HepG2 (cell line): ENCODE data around the gene BCL7A. TPM values are rescaled to one million over a fixed set of nuclear protein-coding genes. Genes with fewer than 3 reads are reported as not detected.

ENCODE experiments used
- ARID4A ChIP-seq: sonication (generic); formaldehyde crosslinking; IDR thresholded peaks from 2 replicates; pipeline ENCODE4 v1.5.0; 2020; ENCODE audit warnings: mild to moderate bottlenecking, missing genetic modification reagents, borderline replicate concordance
- ELF3 ChIP-seq: IDR thresholded peaks from 2 replicates; pipeline ENCODE4 v1.6.1; 2016; ENCODE audit warnings: missing genetic modification reagents, missing compliant biosample characterization
- HNRNPL ChIP-seq: fragments of 200-400 bp; formaldehyde crosslinking; IDR thresholded peaks from 2 replicates; pipeline ENCODE4 v1.6.1; 2017; ENCODE audit warnings: mild to moderate bottlenecking, low read depth, low read length
- IKZF5 ChIP-seq: IDR thresholded peaks from 2 replicates; pipeline ENCODE4 v1.6.1; 2018; ENCODE audit warnings: missing genetic modification reagents, mild to moderate bottlenecking, missing compliant biosample characterization
- KDM6A ChIP-seq: IDR thresholded peaks from 2 replicates; pipeline ENCODE4 v1.6.1; 2016; ENCODE audit warnings: low read depth
- MLX ChIP-seq: IDR thresholded peaks from 2 replicates; pipeline ENCODE4 v1.6.1; 2016
- RBAK ChIP-seq: sonication (generic); formaldehyde crosslinking; IDR thresholded peaks from 2 replicates; pipeline ENCODE4 v1.5.1; 2020; ENCODE audit warnings: mild to moderate bottlenecking, missing genetic modification reagents
- RXRA ChIP-seq: sonication (generic); formaldehyde crosslinking; IDR thresholded peaks from 2 replicates; pipeline ENCODE4 v1.5.1; 2020; ENCODE audit warnings: missing genetic modification reagents
- SALL1 ChIP-seq: sonication (generic); formaldehyde crosslinking; IDR thresholded peaks from 2 replicates; pipeline ENCODE4 v1.8.0; 2022; ENCODE audit warnings: mild to moderate bottlenecking, missing genetic modification reagents
- SAP130 ChIP-seq: IDR thresholded peaks from 2 replicates; pipeline ENCODE4 v1.6.1; 2016; ENCODE audit warnings: low read depth
- SP2 ChIP-seq: sonication (generic); formaldehyde crosslinking; IDR thresholded peaks from 2 replicates; pipeline ENCODE4 v1.5.1; 2020; ENCODE audit warnings: mild to moderate bottlenecking, missing genetic modification reagents
- TBL1XR1 ChIP-seq: fragments of 150-350 bp; IDR thresholded peaks from 2 replicates; pipeline ENCODE4 v1.6.1; 2014; ENCODE audit warnings: borderline replicate concordance, low read length; ENCODE audit not compliant: partially characterized antibody
- TEAD3 ChIP-seq: optimal IDR thresholded peaks from 2 replicates; pipeline ENCODE3; 2016; ENCODE audit warnings: borderline replicate concordance
- THAP11 ChIP-seq: IDR thresholded peaks from 2 replicates; pipeline ENCODE4 v1.6.1; 2016; ENCODE audit warnings: missing biosample characterization, missing genetic modification reagents
- ZBTB14 ChIP-seq: sonication (generic); formaldehyde crosslinking; IDR thresholded peaks from 2 replicates; pipeline ENCODE4 v1.4.0; 2020; ENCODE audit warnings: missing genetic modification reagents
- ZFX ChIP-seq: sonication (generic); formaldehyde crosslinking; IDR thresholded peaks from 2 replicates; pipeline ENCODE4 v1.4.0; 2020; ENCODE audit warnings: mild to moderate bottlenecking, low read depth, missing genetic modification reagents, moderate library complexity
- ZNF367 ChIP-seq: sonication (generic); formaldehyde crosslinking; IDR thresholded peaks from 2 replicates; pipeline ENCODE4 v1.4.0; 2020; ENCODE audit warnings: missing genetic modification reagents, borderline replicate concordance
- ZNF546 ChIP-seq: sonication (generic); formaldehyde crosslinking; conservative IDR thresholded peaks from 2 replicates; pipeline ENCODE4 v1.8.1; 2023; ENCODE audit warnings: mild to moderate bottlenecking, missing genetic modification reagents
- ZNF597 ChIP-seq: sonication (generic); formaldehyde crosslinking; IDR thresholded peaks from 2 replicates; pipeline ENCODE4 v1.5.0; 2020; ENCODE audit warnings: missing genetic modification reagents
- ZNF691 ChIP-seq: sonication (generic); formaldehyde crosslinking; IDR thresholded peaks from 2 replicates; pipeline ENCODE4 v1.4.0; 2020; ENCODE audit warnings: missing genetic modification reagents, low read depth, mild to moderate bottlenecking, borderline replicate concordance
- ZNF790 ChIP-seq: sonication (generic); formaldehyde crosslinking; IDR thresholded peaks from 2 replicates; pipeline ENCODE4 v1.8.0; 2022; ENCODE audit warnings: missing genetic modification reagents, mild to moderate bottlenecking, borderline replicate concordance
- polyA plus RNA-seq, 8 experiments: library from polyadenylated mRNA; depleted of rRNA in 3 of 8; stranded (reverse) in 7 of 8; unstranded in 1 of 8; fragments of >200 nt; fragmentation: Illumina TruSeq in 4 of 8; extraction: Trizol in 4 of 8; gene quantifications; 2 replicates each; pipeline versions ENCODE4 v1.2.1 to v1.2.3, GENCODE V29; 2011 to 2016; ENCODE audit warnings: low read depth in 4 of 8, missing spikeins in 1 of 8, mixed read lengths in 1 of 8; ENCODE audit not compliant: insufficient read depth in 1 of 8
- total RNA-seq, 5 experiments: library from RNA; depleted of rRNA; stranded (reverse); fragments of >200 nt; fragmentation: Illumina TruSeq; extraction: Trizol; gene quantifications; 2 replicates each; pipeline ENCODE4 v1.2.3, GENCODE V29; 2016; ENCODE audit warnings: low read depth in 1 of 5

Gene BCL7A
- total and polyA plus RNA-seq, 2 of the 13 experiments (the other 11 are each of a cell fraction or from before 2014, with no cell fraction given) = 4.1 to 6.2 TPM

- TF ChIP-seq SALL1 (CRISPR knock-in tag) (peak; percentile 27; the same call in 1 of the 2 replicates), RBAK (CRISPR knock-in tag) (no peak), ELF3 (CRISPR knock-in tag) (0 out of 2 replicates have a peak, but pooled peaks have one; percentile 19), SP2 (CRISPR knock-in tag) (peak; percentile 80), RXRA (peak; percentile 50; the same call in 1 of the 2 replicates), ZBTB14 (no peak), ZNF790 (CRISPR knock-in tag) (0 out of 2 replicates have a peak, but pooled peaks have one; percentile 27), MLX (CRISPR knock-in tag) (no peak), SAP130 (peak; percentile 30; the same call in 1 of the 2 replicates), ZNF597 (no peak), TBL1XR1 (no peak), KDM6A (CRISPR knock-in tag) (no peak), IKZF5 (CRISPR knock-in tag) (no peak), ZNF691 (CRISPR knock-in tag) (0 out of 2 replicates have a peak, but pooled peaks have one; percentile 26), ZFX (CRISPR knock-in tag) (peak; percentile 61), TEAD3 (CRISPR knock-in tag) (peak; percentile 46), ZNF367 (CRISPR knock-in tag) (no peak), THAP11 (CRISPR knock-in tag) (no peak), HNRNPL (no peak), ZNF546 (CRISPR knock-in tag) (no peak), ARID4A (CRISPR knock-in tag) (no peak)
Observed at GRCh38 chr12:122064780-122065588, 43.3 kb downstream of the BCL7A start (continued).
